22Rv1 (cell line): ENCODE data around the gene TGM2.

Experiments
- H3K27ac ChIP-seq: fragments of 450-650 bp; 2 replicates; pipeline ENCODE4 v1.5.1; 2017
- CTCF ChIP-seq: fragments of 450-650 bp; IDR thresholded peaks from 2 replicates; pipeline ENCODE4 v1.5.1; 2017; ENCODE audit warnings: mild to moderate bottlenecking
- ZFX ChIP-seq: fragments of 450-650 bp; IDR thresholded peaks from 2 replicates; pipeline ENCODE4 v1.6.1; 2017; ENCODE audit warnings: antibody characterized with exemption, borderline replicate concordance

The TGM2 gene

GRCh38 chr20:38170219-38170825 lies 5.3 kb upstream of the TGM2 start:
- no peak for TF ChIP-seq ZFX
- H3K27ac ChIP-seq, result no peak overlapping the region

- H3K27ac ChIP-seq, result no peak overlapping the region
- no peak for TF ChIP-seq ZFX
- no peak for TF ChIP-seq CTCF
Measured at GRCh38 chr20:38169636-38170193, 4.6 kb upstream of the TGM2 start.

GRCh38 chr20:38168791-38169589 lies 3.9 kb upstream of the TGM2 start:
- no peak overlapping the region for H3K27ac ChIP-seq
- TF ChIP-seq ZFX (no peak), CTCF (no peak)

GRCh38 chr20:38167851-38168760 lies 3.0 kb upstream of the TGM2 start:
- H3K27ac ChIP-seq, result no peak overlapping the region
- TF ChIP-seq CTCF, result no peak
- TF ChIP-seq ZFX, result no peak

GRCh38 chr20:38167328-38167850 lies 2.3 kb upstream of the TGM2 start:
- no peak overlapping the region for H3K27ac ChIP-seq
- TF ChIP-seq CTCF (no peak), ZFX (no peak)

- TF ChIP-seq ZFX (no peak), CTCF (no peak)
- no peak overlapping the region for H3K27ac ChIP-seq
Measured at GRCh38 chr20:38166703-38167233, 1.7 kb upstream of the TGM2 start.
